ENCODE measurements around the gene ATP1B3.

ATP1B3 gene

GRCh38 chr3:141862279-141862816 lies 14.1 kb upstream of the ATP1B3 start:
- Histone ChIP-seq H3K9ac (ENCODE audit: low read depth, low read length) (no peak overlapping the region), H3K27me3 (ENCODE audit: insufficient read depth, low read length) (no peaks in the 10 kb centered on the region), H3K9me3 (ENCODE audit: insufficient read depth, low read depth, low read length) (no peaks in the 10 kb centered on the region), H3K4me1 (ENCODE audit: insufficient read depth, low read length) (no peaks in the 10 kb centered on the region), H3K36me3 (ENCODE audit: insufficient read depth, low read length) (no peaks in the 10 kb centered on the region), H3K27ac (ENCODE audit: low read depth, low read length) (no peak overlapping the region), H3K4me3 (ENCODE audit: low read length) (no peak overlapping the region)
- 94% methylated on average over 2 of the region's 3 CpGs for WGBS

- no peak overlapping the region for H3K27ac ChIP-seq (ENCODE audit: low read depth, low read length)
- no peak overlapping the region for H3K9ac ChIP-seq (ENCODE audit: low read depth, low read length)
- no peaks in the 10 kb centered on the region for H3K4me1 ChIP-seq (ENCODE audit: insufficient read depth, low read length)
- no peak overlapping the region for H3K4me3 ChIP-seq (ENCODE audit: low read length)
- H3K36me3 ChIP-seq (ENCODE audit: insufficient read depth, low read length), result no peaks in the 10 kb centered on the region
- no peaks in the 10 kb centered on the region for H3K9me3 ChIP-seq (ENCODE audit: insufficient read depth, low read depth, low read length)
- no peaks in the 10 kb centered on the region for H3K27me3 ChIP-seq (ENCODE audit: insufficient read depth, low read length)
- no CpG with 5 or more reads among the region's 1 CpG for WGBS
These were observed 13.0 kb upstream of the ATP1B3 start for GRCh38 chr3:141863491-141863890.

GRCh38 chr3:141864281-141864970 lies 12.0 kb upstream of the ATP1B3 start:
- no peaks in the 10 kb centered on the region for H3K36me3 ChIP-seq (ENCODE audit: insufficient read depth, low read length)
- no peaks in the 10 kb centered on the region for H3K9me3 ChIP-seq (ENCODE audit: insufficient read depth, low read depth, low read length)
- no peak overlapping the region for H3K4me3 ChIP-seq (ENCODE audit: low read length)
- H3K4me1 ChIP-seq (ENCODE audit: insufficient read depth, low read length), result no peaks in the 10 kb centered on the region
- H3K27ac ChIP-seq (ENCODE audit: low read depth, low read length), result no peak overlapping the region
- 93% methylated on average over 4 of the region's 4 CpGs for WGBS
- H3K27me3 ChIP-seq (ENCODE audit: insufficient read depth, low read length), result no peaks in the 10 kb centered on the region
- no peak overlapping the region for H3K9ac ChIP-seq (ENCODE audit: low read depth, low read length)

GRCh38 chr3:141865101-141865500 lies 11.3 kb upstream of the ATP1B3 start:
- Histone ChIP-seq H3K9ac (ENCODE audit: low read depth, low read length) (no peak overlapping the region), H3K9me3 (ENCODE audit: insufficient read depth, low read depth, low read length) (no peaks in the 10 kb centered on the region), H3K36me3 (ENCODE audit: insufficient read depth, low read length) (no peaks in the 10 kb centered on the region), H3K27ac (ENCODE audit: low read depth, low read length) (no peak overlapping the region), H3K4me1 (ENCODE audit: insufficient read depth, low read length) (no peaks in the 10 kb centered on the region), H3K27me3 (ENCODE audit: insufficient read depth, low read length) (no peaks in the 10 kb centered on the region), H3K4me3 (ENCODE audit: low read length) (no peak overlapping the region)
- WGBS, result 91% methylated on average over 8 of the region's 9 CpGs

- peaks cover 3% of the 10 kb centered on the region; the same call in 1 of the 2 replicates for H3K4me1 ChIP-seq (ENCODE audit: insufficient read depth, low read length)
- H3K9ac ChIP-seq (ENCODE audit: low read depth, low read length), result no peak overlapping the region
- no peaks in the 10 kb centered on the region for H3K36me3 ChIP-seq (ENCODE audit: insufficient read depth, low read length)
- no peaks in the 10 kb centered on the region for H3K27me3 ChIP-seq (ENCODE audit: insufficient read depth, low read length)
- no peaks in the 10 kb centered on the region for H3K9me3 ChIP-seq (ENCODE audit: insufficient read depth, low read depth, low read length)
- H3K4me3 ChIP-seq (ENCODE audit: low read length), result no peak overlapping the region
- H3K27ac ChIP-seq (ENCODE audit: low read depth, low read length), result no peak overlapping the region
- WGBS, result 84% methylated on average over 6 of the region's 6 CpGs
These were observed 6.3 kb upstream of the ATP1B3 start for GRCh38 chr3:141870091-141870687.

GRCh38 chr3:141875374-141875892 lies 1.0 kb upstream of the ATP1B3 start:
- H3K27me3 ChIP-seq (ENCODE audit: insufficient read depth, low read length), result no peaks in the 10 kb centered on the region
- peak overlapping the region; percentile 78 for H3K9ac ChIP-seq (ENCODE audit: low read depth, low read length)
- WGBS, result under 1% methylated on average over 19 of the region's 19 CpGs
- H3K9me3 ChIP-seq (ENCODE audit: insufficient read depth, low read depth, low read length), result no peaks in the 10 kb centered on the region
- H3K4me1 ChIP-seq (ENCODE audit: insufficient read depth, low read length), result peaks cover 21% of the 10 kb centered on the region
- peaks cover 6% of the 10 kb centered on the region; the same call in 1 of the 2 replicates for H3K36me3 ChIP-seq (ENCODE audit: insufficient read depth, low read length)
- H3K27ac ChIP-seq (ENCODE audit: low read depth, low read length), result peak overlapping the region; percentile 89; the same call in 1 of the 2 replicates
- peak overlapping the region; percentile 99 for H3K4me3 ChIP-seq (ENCODE audit: low read length)

- Histone ChIP-seq H3K9me3 (ENCODE audit: insufficient read depth, low read depth, low read length) (no peaks in the 10 kb centered on the region), H3K27ac (ENCODE audit: low read depth, low read length) (peak overlapping the region; percentile 89; the same call in 1 of the 2 replicates), H3K36me3 (ENCODE audit: insufficient read depth, low read length) (peaks cover 9% of the 10 kb centered on the region; the same call in 1 of the 2 replicates), H3K9ac (ENCODE audit: low read depth, low read length) (peak overlapping the region; percentile 78), H3K27me3 (ENCODE audit: insufficient read depth, low read length) (no peaks in the 10 kb centered on the region), H3K4me1 (ENCODE audit: insufficient read depth, low read length) (peaks cover 21% of the 10 kb centered on the region), H3K4me3 (ENCODE audit: low read length) (peak overlapping the region; percentile 99)
- under 1% methylated on average over 42 of the region's 42 CpGs for WGBS
These were observed 506 bp upstream of the ATP1B3 start for GRCh38 chr3:141875893-141876380.

- Histone ChIP-seq H3K4me3 (ENCODE audit: low read length) (peak overlapping the region; percentile 99), H3K9me3 (ENCODE audit: insufficient read depth, low read depth, low read length) (no peaks in the 10 kb centered on the region), H3K9ac (ENCODE audit: low read depth, low read length) (peak overlapping the region; percentile 94), H3K27ac (ENCODE audit: low read depth, low read length) (peak overlapping the region; percentile 87), H3K4me1 (ENCODE audit: insufficient read depth, low read length) (peaks cover 21% of the 10 kb centered on the region), H3K27me3 (ENCODE audit: insufficient read depth, low read length) (no peaks in the 10 kb centered on the region), H3K36me3 (ENCODE audit: insufficient read depth, low read length) (peaks cover 12% of the 10 kb centered on the region)
- WGBS, result under 1% methylated on average over 76 of the region's 76 CpGs
These were observed 613 bp downstream of the ATP1B3 start for GRCh38 chr3:141876891-141877621.

- peak overlapping the region; percentile 94 for H3K9ac ChIP-seq (ENCODE audit: low read depth, low read length)
- H3K36me3 ChIP-seq (ENCODE audit: insufficient read depth, low read length), result peaks cover 18% of the 10 kb centered on the region
- 0% methylated on average over 3 of the region's 3 CpGs for WGBS
- no peaks in the 10 kb centered on the region for H3K9me3 ChIP-seq (ENCODE audit: insufficient read depth, low read depth, low read length)
- H3K27ac ChIP-seq (ENCODE audit: low read depth, low read length), result no peak overlapping the region
- H3K4me1 ChIP-seq (ENCODE audit: insufficient read depth, low read length), result peaks cover 21% of the 10 kb centered on the region
- H3K27me3 ChIP-seq (ENCODE audit: insufficient read depth, low read length), result no peaks in the 10 kb centered on the region
- peak overlapping the region; percentile 99 for H3K4me3 ChIP-seq (ENCODE audit: low read length)
These were observed 1.5 kb downstream of the ATP1B3 start for GRCh38 chr3:141877911-141878310.

- Histone ChIP-seq H3K4me3 (ENCODE audit: low read length) (peak overlapping the region; percentile 99), H3K9me3 (ENCODE audit: insufficient read depth, low read depth, low read length) (no peaks in the 10 kb centered on the region), H3K27me3 (ENCODE audit: insufficient read depth, low read length) (no peaks in the 10 kb centered on the region), H3K27ac (ENCODE audit: low read depth, low read length) (no peak overlapping the region), H3K4me1 (ENCODE audit: insufficient read depth, low read length) (peaks cover 21% of the 10 kb centered on the region), H3K9ac (ENCODE audit: low read depth, low read length) (peak overlapping the region; percentile 94; the same call in 1 of the 2 replicates), H3K36me3 (ENCODE audit: insufficient read depth, low read length) (peaks cover 18% of the 10 kb centered on the region)
- no CpG with 5 or more reads among the region's 1 CpG for WGBS
These were observed 1.9 kb downstream of the ATP1B3 start for GRCh38 chr3:141878326-141878725.
